Peyer's patch (tissue), 4 donors: Measurements from ENCODE around the gene HOXD8. TPM values are rescaled to one million over a fixed set of nuclear protein-coding genes. Genes with fewer than 3 reads are reported as not detected.

ENCODE experiments used
- DNase-seq, 3 donors: peaks; one replicate each; pipeline ENCODE4 v3.0.0-alpha.2; 2017 to 2019
- H3K27ac ChIP-seq, 4 donors: fragments of 200-600 bp; sonication (generic); one replicate each; pipeline ENCODE4 v1.5.1; 2016 to 2019
- H3K27me3 ChIP-seq, 2 donors: fragments of 200-600 bp; sonication (generic); one replicate each; pipeline ENCODE4 v1.5.1; 2019
- H3K36me3 ChIP-seq, 3 donors: fragments of 200-600 bp; sonication (generic); one replicate each; pipeline ENCODE4 v1.5.1; 2016 to 2019
- H3K4me1 ChIP-seq, 4 donors: fragments of 200-600 bp; sonication (generic); one replicate each; pipeline ENCODE4 v1.5.1; 2016 to 2019
- H3K4me3 ChIP-seq, 4 donors: fragments of 200-600 bp; sonication (generic); 1 replicate in 3 of 4; 2 replicates in 1 of 4; pipeline ENCODE4 v1.5.1; 2016 to 2019; ENCODE audit warnings: mild to moderate bottlenecking in 1 of 4
- H3K9me3 ChIP-seq, 4 donors: fragments of 200-600 bp; sonication (generic); one replicate each; pipeline ENCODE4 v1.5.1; 2016 to 2019; ENCODE audit warnings: mild to moderate bottlenecking in 1 of 4
- POLR2A ChIP-seq, 2 donors: fragments of 450-650 bp; IDR thresholded peaks; one replicate each; pipeline ENCODE4 v1.5.1; 2017; ENCODE audit warnings: antibody characterized with exemption in 2 of 2, mild to moderate bottlenecking in 2 of 2, moderate library complexity in 2 of 2
- total RNA-seq, 4 donors: library from RNA; depleted of rRNA; stranded (reverse); fragments of >200 nt; gene quantifications; one replicate each; pipeline ENCODE4 v1.1.0, GENCODE V29; 2016
- TF ChIP-seq, protein P1 (sequence below), 6 experiments: fragments of 450-650 bp in 4 of 6; fragments of 200-600 bp in 2 of 6; sonication (generic) in 1 of 6; IDR thresholded peaks; one replicate each; pipeline ENCODE4 v1.5.1; 2017 to 2019; ENCODE audit warnings: antibody characterized with exemption in 6 of 6, mild to moderate bottlenecking in 3 of 6, moderate library complexity in 1 of 6

HOXD8 gene
- total RNA-seq, 4 donors from 2014 or later, result 3.3 to 9.1 (median 5.0) TPM

GRCh38 chr2:176150584-176151441 lies 21.3 kb downstream of the HOXD8 start:
- H3K36me3 ChIP-seq, result peaks cover 0 to 11% (median 0%) of the 10 kb centered on the region in 3 donors
- no peak for DNase-seq
- H3K27ac ChIP-seq, result no peak overlapping the region
- no peak overlapping the region for H3K4me3 ChIP-seq
- H3K9me3 ChIP-seq, result no peaks in the 10 kb centered on the region
- H3K27me3 ChIP-seq, result no peaks in the 10 kb centered on the region
- H3K4me1 ChIP-seq, result peaks cover 0 to 4% (median 0%) of the 10 kb centered on the region in 4 donors
- TF ChIP-seq, protein P1, sequence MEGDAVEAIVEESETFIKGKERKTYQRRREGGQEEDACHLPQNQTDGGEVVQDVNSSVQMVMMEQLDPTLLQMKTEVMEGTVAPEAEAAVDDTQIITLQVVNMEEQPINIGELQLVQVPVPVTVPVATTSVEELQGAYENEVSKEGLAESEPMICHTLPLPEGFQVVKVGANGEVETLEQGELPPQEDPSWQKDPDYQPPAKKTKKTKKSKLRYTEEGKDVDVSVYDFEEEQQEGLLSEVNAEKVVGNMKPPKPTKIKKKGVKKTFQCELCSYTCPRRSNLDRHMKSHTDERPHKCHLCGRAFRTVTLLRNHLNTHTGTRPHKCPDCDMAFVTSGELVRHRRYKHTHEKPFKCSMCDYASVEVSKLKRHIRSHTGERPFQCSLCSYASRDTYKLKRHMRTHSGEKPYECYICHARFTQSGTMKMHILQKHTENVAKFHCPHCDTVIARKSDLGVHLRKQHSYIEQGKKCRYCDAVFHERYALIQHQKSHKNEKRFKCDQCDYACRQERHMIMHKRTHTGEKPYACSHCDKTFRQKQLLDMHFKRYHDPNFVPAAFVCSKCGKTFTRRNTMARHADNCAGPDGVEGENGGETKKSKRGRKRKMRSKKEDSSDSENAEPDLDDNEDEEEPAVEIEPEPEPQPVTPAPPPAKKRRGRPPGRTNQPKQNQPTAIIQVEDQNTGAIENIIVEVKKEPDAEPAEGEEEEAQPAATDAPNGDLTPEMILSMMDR (IDR thresholded peaks at IDR 0.05), result no peak
- TF ChIP-seq POLR2A (IDR thresholded peaks at IDR 0.05), result no peak

GRCh38 chr2:176151442-176152287 lies 22.2 kb downstream of the HOXD8 start, which contains the start of gene HOXD4:
Gene HOXD4 (plus strand): TSS chr2:176151550. CDS start chr2:176151634, 84 bp downstream.
- Histone ChIP-seq H3K27me3 (no peaks in the 10 kb centered on the region), H3K27ac (no peak within 1 kb of the TSS), H3K4me3 (no peak within 1 kb of the TSS), H3K4me1 (no peaks in the 10 kb centered on the region), H3K9me3 (no peaks in the 10 kb centered on the region), H3K36me3 (peaks cover 0 to 11% (median 0%) of the 10 kb centered on the region in 3 donors)
- no peak for DNase-seq
- no peak for TF ChIP-seq POLR2A (IDR thresholded peaks at IDR 0.05)
- TF ChIP-seq, protein P1 (IDR thresholded peaks at IDR 0.05), result no peak

GRCh38 chr2:176152350-176153181 lies 23.1 kb downstream of the HOXD8 start:
- Histone ChIP-seq H3K27me3 (no peaks in the 10 kb centered on the region), H3K27ac (no peak overlapping the region), H3K36me3 (peaks cover 0 to 11% (median 0%) of the 10 kb centered on the region in 3 donors), H3K9me3 (no peaks in the 10 kb centered on the region), H3K4me3 (no peak overlapping the region), H3K4me1 (no peaks in the 10 kb centered on the region)
- TF ChIP-seq, protein P1 (IDR thresholded peaks at IDR 0.05), result no peak
- no peak for TF ChIP-seq POLR2A (IDR thresholded peaks at IDR 0.05)
- DNase-seq, result no peak

GRCh38 chr2:176154576-176155252 lies 25.2 kb downstream of the HOXD8 start:
- H3K4me3 ChIP-seq, result no peak overlapping the region
- TF ChIP-seq, protein P1 (IDR thresholded peaks at IDR 0.05), result no peak
- TF ChIP-seq POLR2A (IDR thresholded peaks at IDR 0.05), result no peak
- H3K27ac ChIP-seq, result no peak overlapping the region
- no peaks in the 10 kb centered on the region for H3K27me3 ChIP-seq
- H3K4me1 ChIP-seq, result peaks cover 0 to 16% (median 0%) of the 10 kb centered on the region in 4 donors
- H3K36me3 ChIP-seq, result peaks cover 0 to 11% (median 0%) of the 10 kb centered on the region in 3 donors
- no peaks in the 10 kb centered on the region for H3K9me3 ChIP-seq
- no peak for DNase-seq
